NCI-H187 treated with DMSO at 0.1 percent for 48 hours (cell line): Measurements from ENCODE around the gene SLC2A13.
A peak's percentile ranks its signal among the peaks of the same experiment; 100 is the strongest.

Source experiments
- DNase-seq: peaks from one replicate; lab custom pipeline; 2025; lab: John Stamatoyannopoulos, UW

The SLC2A13 gene

GRCh38 chr12:40105515-40106201 is at the start of gene SLC2A13:
TSS of gene SLC2A13 (minus strand) at chr12:40106081. CDS start at chr12:40105808, 273 bp downstream.
- no peak for DNase-seq

GRCh38 chr12:40154381-40154780 is 48.5 kb upstream of the SLC2A13 start:
- no peak for DNase-seq

GRCh38 chr12:40153432-40153831 is 47.6 kb upstream of the SLC2A13 start:
- no peak for DNase-seq

GRCh38 chr12:40152783-40153383 is 47.0 kb upstream of the SLC2A13 start:
- DNase-seq: no peak

- DNase-seq: no peak
Measured at GRCh38 chr12:40149673-40150260, 43.9 kb upstream of the SLC2A13 start.

- DNase-seq: no peak
Measured at GRCh38 chr12:40146800-40147797, 41.2 kb upstream of the SLC2A13 start.

GRCh38 chr12:40145896-40146295 is 40.0 kb upstream of the SLC2A13 start:
- DNase-seq: no peak

- no peak for DNase-seq
Measured at GRCh38 chr12:40144023-40144422, 38.1 kb upstream of the SLC2A13 start.

- DNase-seq: no peak
Measured at GRCh38 chr12:40142001-40142744, 36.3 kb upstream of the SLC2A13 start.

GRCh38 chr12:40138526-40138925 is 32.6 kb upstream of the SLC2A13 start:
- DNase-seq: no peak

GRCh38 chr12:40137252-40137651 is 31.4 kb upstream of the SLC2A13 start:
- no peak for DNase-seq

- no peak for DNase-seq
Measured at GRCh38 chr12:40127408-40127807, 21.5 kb upstream of the SLC2A13 start.

GRCh38 chr12:40123496-40123895 is 17.6 kb upstream of the SLC2A13 start:
- no peak for DNase-seq

- DNase-seq: no peak
Measured at GRCh38 chr12:40122842-40123241, 17.0 kb upstream of the SLC2A13 start.

- no peak for DNase-seq
Measured at GRCh38 chr12:40117818-40118217, 11.9 kb upstream of the SLC2A13 start.

- DNase-seq: no peak
Measured at GRCh38 chr12:40110586-40110985, 4.7 kb upstream of the SLC2A13 start.

GRCh38 chr12:40107803-40108620 is 2.1 kb upstream of the SLC2A13 start:
- DNase-seq: no peak

- peak; percentile 86 for DNase-seq
Measured at GRCh38 chr12:40107098-40107802, 1.4 kb upstream of the SLC2A13 start.

GRCh38 chr12:40106655-40107054 is 774 bp upstream of the SLC2A13 start:
- no peak for DNase-seq

- no peak for DNase-seq
Measured at GRCh38 chr12:40106202-40106533, 287 bp upstream of the SLC2A13 start.
